ENCODE results near the gene GTF2A2. TPM values are rescaled to one million over a fixed set of nuclear protein-coding genes. Genes with fewer than 3 reads are reported as not detected.

Gene GTF2A2
- total RNA-seq, 1 experiment from 2014 or later: 129 TPM

- TF ChIP-seq MAX (CRISPR knock-in tag; IDR thresholded peaks at IDR 0.05) (no peak), RORB (CRISPR knock-in tag; IDR thresholded peaks at IDR 0.05) (no peak)
Measured at GRCh38 chr15:59686389-59686788, 29.1 kb upstream of the GTF2A2 start (continued).

- ATAC-seq: no peak
- peaks cover 28% of the 10 kb centered on the region for H3K36me3 Mint-ChIP-seq
- H3K4me1 Mint-ChIP-seq: peaks cover 11% of the 10 kb centered on the region
- peaks cover 15% of the 10 kb centered on the region for H3K27me3 Mint-ChIP-seq (ENCODE audit: low read depth)
- TF ChIP-seq RORB (CRISPR knock-in tag; IDR thresholded peaks at IDR 0.05) (no peak), NFE2L1 (CRISPR knock-in tag; IDR thresholded peaks at IDR 0.05) (no peak), ZSCAN18 (CRISPR knock-in tag; IDR thresholded peaks at IDR 0.05) (no peak), ATF6 (CRISPR knock-in tag; IDR thresholded peaks at IDR 0.05) (no peak), MXD4 (CRISPR knock-in tag; IDR thresholded peaks at IDR 0.05; ENCODE audit: borderline replicate concordance) (no peak), FOXP4 (CRISPR knock-in tag; IDR thresholded peaks at IDR 0.05) (no peak), AFF4 (CRISPR knock-in tag; IDR thresholded peaks at IDR 0.05; ENCODE audit: borderline replicate concordance) (no peak), GTF2I (CRISPR knock-in tag; conservative IDR thresholded peaks at IDR 0.05) (no peak), SMAD4 (CRISPR knock-in tag; IDR thresholded peaks at IDR 0.05) (no peak), E2F5 (CRISPR knock-in tag; IDR thresholded peaks at IDR 0.05) (no peak)
- POLR2A ChIA-PET: no interaction called here
- CTCF ChIA-PET: no interaction called here
- no peaks in the 10 kb centered on the region for H3K9me3 Mint-ChIP-seq
- H3K4me3 Mint-ChIP-seq: no peak overlapping the region
- DNase-seq (ENCODE audit: low spot score): no peak
- peak overlapping the region; percentile 45; the same call in 1 of the 2 replicates for H3K27ac Mint-ChIP-seq
Measured at GRCh38 chr15:59685737-59686297, 28.5 kb upstream of the GTF2A2 start.

GRCh38 chr15:59680870-59681269 lies 23.6 kb upstream of the GTF2A2 start:
- ChIA-PET CTCF (interaction anchor here (0.7 kb wide), 1 partner anchor 84 kb away, joined by 3 read pairs; no protein-coding TSS in a partner anchor), POLR2A (interaction anchor here (0.6 kb wide), 1 partner anchor 1687 kb away, joined by 3 read pairs; no protein-coding TSS in a partner anchor)
- no peaks in the 10 kb centered on the region for H3K9me3 Mint-ChIP-seq
- DNase-seq (ENCODE audit: low spot score): no peak
- no peak overlapping the region for H3K27ac Mint-ChIP-seq
- H3K4me1 Mint-ChIP-seq: no peaks in the 10 kb centered on the region
- H3K4me3 Mint-ChIP-seq: no peak overlapping the region
- H3K27me3 Mint-ChIP-seq (ENCODE audit: low read depth): no peaks in the 10 kb centered on the region
- peaks cover 60% of the 10 kb centered on the region for H3K36me3 Mint-ChIP-seq
- no peak for ATAC-seq
- no peak for TF ChIP-seq ZNF425 (CRISPR knock-in tag; conservative IDR thresholded peaks at IDR 0.05)
- TF ChIP-seq FOXJ3 (CRISPR knock-in tag; IDR thresholded peaks at IDR 0.05; ENCODE audit: borderline replicate concordance): no peak
- no peak for TF ChIP-seq E2F4 (CRISPR knock-in tag; IDR thresholded peaks at IDR 0.05; ENCODE audit: borderline replicate concordance, low read depth)
- no peak for TF ChIP-seq SMAD3 (CRISPR knock-in tag; IDR thresholded peaks at IDR 0.05; ENCODE audit: borderline replicate concordance)
- TF ChIP-seq ZSCAN18 (CRISPR knock-in tag; IDR thresholded peaks at IDR 0.05): no peak
- TF ChIP-seq NFATC4 (CRISPR knock-in tag; IDR thresholded peaks at IDR 0.05): no peak

Measured in WTC11 (cell line).